HCT116 (cell line): ENCODE results near the gene MIDN. TPM values are rescaled to one million over a fixed set of nuclear protein-coding genes. Genes with fewer than 3 reads are reported as not detected.
"Not testable (repeated sequence)": the region's sequence is repeated elsewhere in the genome, so short reads cannot be mapped to it uniquely, and the experiment has no call there.

ENCODE experiments used
- ATAC-seq: fragments of 200-7000 bp; cut with Tn5 transposase; 2 replicates; pipeline ENCODE4 v1.9.1; 2020; ENCODE audit warnings: mild to moderate bottlenecking, moderate library complexity
- BruUV-seq: library from RNA; stranded (reverse); fragments of 400-500 nt; replicated peaks from 2 replicates; lab custom pipeline; 2021; lab: Mats Ljungman, UMichigan
- CTCF ChIA-PET: fragments of 300-600 bp; sonication (Branson Sonifier 250); formaldehyde crosslinking; loops from one replicate; lab custom pipeline; 2021; ENCODE audit warnings: antibody characterized with exemption; lab: Charles Lee
- POLR2A ChIA-PET: fragments of 300-600, 350-600 bp; sonication (Branson Sonifier 250); formaldehyde crosslinking; loops from one replicate; lab custom pipeline; 2021; ENCODE audit warnings: antibody characterized with exemption; lab: Charles Lee
- RAD21 ChIA-PET, 2 experiments: fragments of 300-600 bp; sonication (Branson Sonifier 250); formaldehyde crosslinking; loops; one replicate each; lab custom pipeline; 2023; ENCODE audit warnings: low total read pairs in 2 of 2; ENCODE audit not compliant: uncharacterized antibody in 2 of 2, unreplicated experiment in 2 of 2, low non-redundant PET in 1 of 2; lab: Charles Lee
- DNase-seq: peaks from one replicate; pipeline ENCODE4 v3.0.0-alpha.2; 2010; ENCODE audit warnings: low read depth, low spot score
- H2AFZ ChIP-seq: fragments of 200-600 bp; shearing (Covaris generic), sonication (generic); 2 replicates; pipeline ENCODE4 v1.6.1; 2017; ENCODE audit warnings: low read depth, mixed run types, mixed read lengths, antibody characterized with exemption, low read length; ENCODE audit not compliant: poor library complexity, severe bottlenecking
- H3K27ac ChIP-seq: 2 replicates; pipeline ENCODE4 v1.5.1; 2012; ENCODE audit warnings: low read depth, low read length
- H3K27me3 ChIP-seq: fragments of 200-600 bp; sonication (generic); 2 replicates; pipeline ENCODE4 v1.6.1; 2016; ENCODE audit warnings: mixed run types, low read length, mixed read lengths; ENCODE audit not compliant: insufficient read depth
- H3K36me3 ChIP-seq, 2 experiments: fragments of 200-500 bp in 1 of 2; fragments of 200-600 bp in 1 of 2; sonication (Bioruptor generic) in 1 of 2; sonication (generic) in 1 of 2; 2 replicates each; pipeline versions ENCODE4 v1.5.1 to v1.6.1; 2014 to 2016; ENCODE audit warnings: low read length in 2 of 2, inconsistent platforms in 1 of 2, mixed read lengths in 1 of 2, mixed run types in 1 of 2; ENCODE audit not compliant: insufficient read depth in 2 of 2, control insufficient read depth in 1 of 2
- H3K4me1 ChIP-seq, 2 experiments: fragments of 200-600 bp in 1 of 2; sonication (generic) in 1 of 2; 2 replicates each; pipeline versions ENCODE4 v1.5.1 to v1.6.1; 2012 to 2017; ENCODE audit warnings: low read length in 2 of 2, inconsistent platforms in 1 of 2, mild to moderate bottlenecking in 1 of 2, mixed read lengths in 1 of 2, mixed run types in 1 of 2, moderate library complexity in 1 of 2; ENCODE audit not compliant: insufficient read depth in 2 of 2, control insufficient read depth in 1 of 2
- H3K4me2 ChIP-seq: fragments of 200-600 bp; sonication (generic); 2 replicates; pipeline ENCODE4 v1.6.1; 2017; ENCODE audit warnings: mixed run types, low read length, mixed read lengths
- H3K4me3 ChIP-seq, 2 experiments: fragments of 200-600 bp in 1 of 2; sonication (generic) in 1 of 2; replicated peaks in 1 of 2; 2 replicates each; pipeline ENCODE4 v1.5.1; 2011 to 2016; ENCODE audit warnings: low read length in 2 of 2, control low read depth in 1 of 2, low read depth in 1 of 2, mild to moderate bottlenecking in 1 of 2, mixed read lengths in 1 of 2, mixed run types in 1 of 2
- H3K79me2 ChIP-seq: fragments of 200-600 bp; sonication (generic); 2 replicates; pipeline ENCODE4 v1.6.1; 2017; ENCODE audit warnings: mild to moderate bottlenecking, mixed run types, low read length, moderate library complexity, mixed read lengths; ENCODE audit not compliant: insufficient read depth
- H3K9ac ChIP-seq: fragments of 200-600 bp; sonication (generic); 2 replicates; pipeline ENCODE4 v1.6.1; 2016; ENCODE audit warnings: low read length, mixed read lengths
- H3K9me2 ChIP-seq: fragments of 200-600 bp; sonication (generic), shearing (Covaris generic); 2 replicates; pipeline ENCODE4 v1.6.1; 2017; ENCODE audit warnings: mixed run types, mild to moderate bottlenecking, moderate library complexity; ENCODE audit not compliant: insufficient read depth
- H3K9me3 ChIP-seq, 2 experiments: fragments of 200-500 bp in 1 of 2; fragments of 200-600 bp in 1 of 2; sonication (Bioruptor generic) in 1 of 2; sonication (generic) in 1 of 2; 2 replicates each; pipeline ENCODE4 v1.6.1; 2014 to 2017; ENCODE audit warnings: low read length in 2 of 2, mixed read lengths in 2 of 2, inconsistent platforms in 1 of 2, low read depth in 1 of 2, mild to moderate bottlenecking in 1 of 2, mixed run types in 1 of 2, moderate library complexity in 1 of 2; ENCODE audit not compliant: control insufficient read depth in 1 of 2, insufficient read depth in 1 of 2
- H4K20me1 ChIP-seq: fragments of 200-600 bp; sonication (generic), shearing (Covaris generic); 2 replicates; pipeline ENCODE4 v1.6.1; 2017; ENCODE audit warnings: mixed run types, mild to moderate bottlenecking, moderate library complexity; ENCODE audit not compliant: insufficient read depth
- ELF1 ChIP-seq: IDR thresholded peaks from 2 replicates; pipeline ENCODE4 v1.6.1; 2012; ENCODE audit warnings: low read depth, borderline replicate concordance
- EZH2 ChIP-seq: fragments of 200-600 bp; sonication (generic); IDR thresholded peaks from 2 replicates; pipeline ENCODE4 v1.6.1; 2017; ENCODE audit warnings: antibody characterized with exemption, mixed run types
- POLR2AphosphoS5 ChIP-seq: IDR thresholded peaks from 2 replicates; pipeline ENCODE4 v1.6.1; 2011; ENCODE audit warnings: mild to moderate bottlenecking, low read depth, low read length, moderate library complexity
- SP1 ChIP-seq: IDR thresholded peaks from 2 replicates; pipeline ENCODE4 v1.6.1; 2012; ENCODE audit warnings: low read depth
- ZNF274 ChIP-seq: fragments of 200-500 bp; sonication (Bioruptor generic); IDR thresholded peaks from 2 replicates; pipeline ENCODE4 v1.6.1; 2014; ENCODE audit warnings: mild to moderate bottlenecking, low read depth, low read length, inconsistent platforms
- intact Hi-C: fragments of 100-400 bp; cut with micrococcal nuclease; formaldehyde crosslinking; loops from 2 replicates; pipeline ENCODE4 v1.10.0; 2022
- total RNA-seq: library from RNA; stranded (reverse); gene quantifications from one replicate; pipeline ENCODE4 v1.2.1, GENCODE V29; 2021; ENCODE audit not compliant: unreplicated experiment
- TF ChIP-seq, protein P1 (sequence below), 3 experiments: fragments of 200-600 bp in 1 of 3; sonication (generic) in 1 of 3; IDR thresholded peaks in 2 of 3; conservative IDR thresholded peaks in 1 of 3; 2 replicates each; pipeline ENCODE4 v1.5.1; 2012 to 2017; ENCODE audit warnings: low read depth in 2 of 3, low read length in 2 of 3, antibody characterized with exemption in 1 of 3, borderline replicate concordance in 1 of 3, control low read depth in 1 of 3, mild to moderate bottlenecking in 1 of 3, mixed read lengths in 1 of 3, mixed run types in 1 of 3, moderate library complexity in 1 of 3; ENCODE audit not compliant: insufficient read depth in 1 of 3
- TF ChIP-seq, protein P2 (sequence below): IDR thresholded peaks from 2 replicates; pipeline ENCODE4 v1.6.1; 2012
- TF ChIP-seq, protein P3 (sequence below): IDR thresholded peaks from 2 replicates; pipeline ENCODE4 v1.6.1; 2011; ENCODE audit warnings: mild to moderate bottlenecking, low read length, moderate library complexity; ENCODE audit not compliant: insufficient replicate concordance; ENCODE audit errors: extremely low read depth

MIDN gene
- total RNA-seq, 1 experiment from 2014 or later = 146 TPM

DNA sequence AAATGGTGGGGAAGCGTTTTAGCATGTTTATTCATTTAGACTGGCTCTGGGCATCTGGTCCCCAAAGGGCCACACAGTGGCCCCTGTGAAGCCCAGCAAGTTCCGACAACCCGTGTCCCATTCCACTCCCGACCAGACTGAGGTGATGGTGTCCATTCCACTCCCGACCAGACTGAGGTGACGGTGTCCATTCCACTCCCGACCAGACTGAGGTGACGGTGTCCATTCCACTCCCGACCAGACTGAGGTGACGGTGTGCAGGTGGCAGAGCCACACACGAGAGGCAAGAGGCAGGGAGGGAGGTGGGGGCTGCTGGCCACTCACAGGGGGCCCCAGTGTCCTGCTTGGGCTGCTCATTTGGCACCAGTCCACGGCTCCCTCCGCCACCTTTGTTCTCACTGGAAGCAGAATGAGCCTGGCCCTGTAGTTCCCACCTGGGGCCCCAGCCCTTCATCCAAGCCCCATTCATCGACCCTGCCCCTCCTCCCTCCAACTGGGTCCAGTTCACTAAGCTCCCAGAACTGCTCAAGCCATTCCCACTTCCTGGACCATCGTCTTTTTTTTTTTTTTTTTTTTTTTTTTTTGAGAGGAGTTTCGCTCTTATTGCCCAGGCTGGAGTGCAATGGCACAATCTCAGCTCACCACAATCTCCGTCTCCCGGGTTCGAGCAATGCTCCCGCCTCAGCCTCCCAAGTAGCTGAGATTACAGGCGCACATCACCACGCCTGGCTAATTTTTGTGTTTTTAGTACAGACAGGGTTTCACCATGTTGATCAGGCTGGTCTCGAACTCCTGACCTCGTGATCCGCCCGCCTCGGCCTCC lies 1.9 kb upstream of the MIDN start:
- Histone ChIP-seq H3K36me3 (peaks cover 5 to 25% of the 10 kb centered on the region in 2 experiments), H3K9ac (peak overlapping the region; percentile 99), H3K27ac (peak overlapping the region; percentile 100), H3K79me2 (peaks cover 57% of the 10 kb centered on the region), H4K20me1 (peaks cover 13% of the 10 kb centered on the region; the same call in 1 of the 2 replicates), H3K4me2 (peak overlapping the region; percentile 98), H3K4me1 (peaks cover 47 to 63% of the 10 kb centered on the region in 2 experiments)
- not testable (repeated sequence) for H2AFZ ChIP-seq, ATAC-seq, H3K4me3 ChIP-seq, DNase-seq, BruUV-seq, H3K9me3 ChIP-seq, H3K9me2 ChIP-seq, H3K27me3 ChIP-seq
- TF ChIP-seq, protein P1, sequence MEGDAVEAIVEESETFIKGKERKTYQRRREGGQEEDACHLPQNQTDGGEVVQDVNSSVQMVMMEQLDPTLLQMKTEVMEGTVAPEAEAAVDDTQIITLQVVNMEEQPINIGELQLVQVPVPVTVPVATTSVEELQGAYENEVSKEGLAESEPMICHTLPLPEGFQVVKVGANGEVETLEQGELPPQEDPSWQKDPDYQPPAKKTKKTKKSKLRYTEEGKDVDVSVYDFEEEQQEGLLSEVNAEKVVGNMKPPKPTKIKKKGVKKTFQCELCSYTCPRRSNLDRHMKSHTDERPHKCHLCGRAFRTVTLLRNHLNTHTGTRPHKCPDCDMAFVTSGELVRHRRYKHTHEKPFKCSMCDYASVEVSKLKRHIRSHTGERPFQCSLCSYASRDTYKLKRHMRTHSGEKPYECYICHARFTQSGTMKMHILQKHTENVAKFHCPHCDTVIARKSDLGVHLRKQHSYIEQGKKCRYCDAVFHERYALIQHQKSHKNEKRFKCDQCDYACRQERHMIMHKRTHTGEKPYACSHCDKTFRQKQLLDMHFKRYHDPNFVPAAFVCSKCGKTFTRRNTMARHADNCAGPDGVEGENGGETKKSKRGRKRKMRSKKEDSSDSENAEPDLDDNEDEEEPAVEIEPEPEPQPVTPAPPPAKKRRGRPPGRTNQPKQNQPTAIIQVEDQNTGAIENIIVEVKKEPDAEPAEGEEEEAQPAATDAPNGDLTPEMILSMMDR (IDR thresholded peaks at IDR 0.05 in 2 of 3, conservative IDR thresholded peaks at IDR 0.05 in 1 of 3; ENCODE audit: borderline replicate concordance in 1 of 3, insufficient read depth in 1 of 3, low read depth in 2 of 3, low read length in 2 of 3) = peak in 1 of 3 experiments; percentile 31; a peak in 1 of 6 replicates
- TF ChIP-seq POLR2AphosphoS5 = peak; percentile 44; the same call in 1 of the 2 replicates
- POLR2A ChIA-PET = interaction anchor here (0.7 to 5.3 kb wide), 5 partner anchors 15 to 69 kb away, joined by 3 to 139 read pairs (median 6); partner anchors contain the start of gene CIRBP
- CTCF ChIA-PET = interaction anchor here (0.7 to 5.2 kb wide), 3 partner anchors 15 to 180 kb away, joined by 3 to 325 read pairs (median 4); partner anchors contain the start of genes ARHGAP45 and CIRBP
- RAD21 ChIA-PET = interaction anchor here (0.6 to 0.9 kb wide), 3 partner anchors 20 to 178 kb away, joined by 3 to 8 read pairs (median 5); no protein-coding TSS in a partner anchor
- intact Hi-C loops = loop anchor here (10.0 kb wide), 2 partner anchors 222 to 452 kb away; partner anchors contain the start of genes CNN2, PTBP1, RNU6-2 and TMEM259

DNA sequence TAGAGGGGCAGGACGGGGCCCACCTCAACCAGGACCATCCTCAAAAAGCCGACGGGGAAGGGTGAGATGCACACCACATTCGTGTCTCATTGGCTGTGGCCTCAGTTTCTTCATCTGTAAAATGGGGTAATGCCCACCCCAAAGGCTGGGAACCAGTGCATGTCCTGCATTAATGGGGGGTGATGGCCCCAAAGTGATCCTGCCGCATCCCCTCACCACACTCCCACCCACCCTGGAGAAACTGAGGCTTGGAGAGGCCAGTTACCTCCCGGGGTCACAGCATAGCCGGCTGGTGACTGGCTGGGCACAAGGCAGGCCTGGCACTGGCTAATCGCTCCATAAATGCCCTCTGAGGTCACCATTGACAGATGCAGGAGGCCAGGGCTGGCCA lies 640 bp upstream of the MIDN start:
- Histone ChIP-seq H2AFZ (no peak overlapping the region), H3K27ac (peak overlapping the region; percentile 100), H3K9ac (peak overlapping the region; percentile 99), H3K79me2 (peaks cover 58% of the 10 kb centered on the region), H3K27me3 (no peaks in the 10 kb centered on the region), H3K9me2 (no peaks in the 10 kb centered on the region), H3K4me2 (peak overlapping the region; percentile 98), H3K4me3 (peak overlapping the region; percentile 63 to 71), H3K4me1 (peaks cover 49 to 74% of the 10 kb centered on the region in 2 experiments), H4K20me1 (peaks cover 13% of the 10 kb centered on the region; the same call in 1 of the 2 replicates), H3K36me3 (peaks cover 6 to 24% of the 10 kb centered on the region in 2 experiments), H3K9me3 (no peaks in the 10 kb centered on the region)
- intact Hi-C loops = loop anchor here (10.0 kb wide), 2 partner anchors 223 to 453 kb away; partner anchors contain the start of genes CNN2, PTBP1, RNU6-2 and TMEM259
- ChIA-PET POLR2A (interaction anchor here (5.3 kb wide), 1 partner anchor 21 kb away, joined by 139 read pairs; the partner anchor contains the start of gene CIRBP), CTCF (no interaction called here), RAD21 (no interaction called here)
- BruUV-seq = TSS peak; percentile 85
- DNase-seq = no peak
- ATAC-seq = peak; percentile 11
- TF ChIP-seq, protein P2, sequence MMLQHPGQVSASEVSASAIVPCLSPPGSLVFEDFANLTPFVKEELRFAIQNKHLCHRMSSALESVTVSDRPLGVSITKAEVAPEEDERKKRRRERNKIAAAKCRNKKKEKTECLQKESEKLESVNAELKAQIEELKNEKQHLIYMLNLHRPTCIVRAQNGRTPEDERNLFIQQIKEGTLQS = no peak
- no peak for TF ChIP-seq EZH2
- TF ChIP-seq, protein P3, sequence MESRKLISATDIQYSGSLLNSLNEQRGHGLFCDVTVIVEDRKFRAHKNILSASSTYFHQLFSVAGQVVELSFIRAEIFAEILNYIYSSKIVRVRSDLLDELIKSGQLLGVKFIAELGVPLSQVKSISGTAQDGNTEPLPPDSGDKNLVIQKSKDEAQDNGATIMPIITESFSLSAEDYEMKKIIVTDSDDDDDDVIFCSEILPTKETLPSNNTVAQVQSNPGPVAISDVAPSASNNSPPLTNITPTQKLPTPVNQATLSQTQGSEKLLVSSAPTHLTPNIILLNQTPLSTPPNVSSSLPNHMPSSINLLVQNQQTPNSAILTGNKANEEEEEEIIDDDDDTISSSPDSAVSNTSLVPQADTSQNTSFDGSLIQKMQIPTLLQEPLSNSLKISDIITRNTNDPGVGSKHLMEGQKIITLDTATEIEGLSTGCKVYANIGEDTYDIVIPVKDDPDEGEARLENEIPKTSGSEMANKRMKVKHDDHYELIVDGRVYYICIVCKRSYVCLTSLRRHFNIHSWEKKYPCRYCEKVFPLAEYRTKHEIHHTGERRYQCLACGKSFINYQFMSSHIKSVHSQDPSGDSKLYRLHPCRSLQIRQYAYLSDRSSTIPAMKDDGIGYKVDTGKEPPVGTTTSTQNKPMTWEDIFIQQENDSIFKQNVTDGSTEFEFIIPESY = no peak
- TF ChIP-seq, protein P1 (IDR thresholded peaks at IDR 0.05 in 2 of 3, conservative IDR thresholded peaks at IDR 0.05 in 1 of 3; ENCODE audit: borderline replicate concordance in 1 of 3, insufficient read depth in 1 of 3, low read depth in 2 of 3, low read length in 2 of 3) = no peak
- no peak for TF ChIP-seq SP1
- no peak for TF ChIP-seq ELF1
- TF ChIP-seq ZNF274 = no peak
